ENCODE data around the gene PSMC4. TPM values are rescaled to one million over a fixed set of nuclear protein-coding genes. Genes with fewer than 3 reads are reported as not detected.
"Not testable (repeated sequence)": the region's sequence is repeated elsewhere in the genome, so short reads cannot be mapped to it uniquely, and the experiment has no call there.

PSMC4 gene
- total RNA-seq, 1 donor from 2014 or later: 32.3 TPM

- no peak for DNase-seq (ENCODE audit: low spot score)
These were observed 27.4 kb upstream of the PSMC4 start for GRCh38 chr19:39943586-39943985.

DNA sequence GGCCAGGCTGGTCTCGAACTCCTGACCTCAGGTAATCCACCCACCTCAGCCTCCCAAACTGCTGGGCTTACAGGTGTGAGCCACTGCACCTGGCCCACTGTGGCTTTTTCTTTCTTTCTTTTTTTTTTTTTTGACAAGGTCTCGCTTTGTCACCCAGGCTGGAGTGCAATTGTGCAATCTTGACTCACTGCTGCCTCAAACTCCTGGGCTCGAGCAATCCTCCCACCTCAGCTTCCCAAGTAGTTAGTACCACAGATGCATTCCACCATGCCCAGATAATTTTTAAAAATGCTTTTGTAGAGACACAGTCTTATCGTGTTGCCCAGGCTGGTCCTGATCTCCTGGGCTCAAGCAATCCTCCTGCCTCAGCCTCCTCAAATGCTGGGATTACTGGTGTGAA is 24.4 kb upstream of the PSMC4 start:
- no peak for DNase-seq (ENCODE audit: low spot score)

DNA sequence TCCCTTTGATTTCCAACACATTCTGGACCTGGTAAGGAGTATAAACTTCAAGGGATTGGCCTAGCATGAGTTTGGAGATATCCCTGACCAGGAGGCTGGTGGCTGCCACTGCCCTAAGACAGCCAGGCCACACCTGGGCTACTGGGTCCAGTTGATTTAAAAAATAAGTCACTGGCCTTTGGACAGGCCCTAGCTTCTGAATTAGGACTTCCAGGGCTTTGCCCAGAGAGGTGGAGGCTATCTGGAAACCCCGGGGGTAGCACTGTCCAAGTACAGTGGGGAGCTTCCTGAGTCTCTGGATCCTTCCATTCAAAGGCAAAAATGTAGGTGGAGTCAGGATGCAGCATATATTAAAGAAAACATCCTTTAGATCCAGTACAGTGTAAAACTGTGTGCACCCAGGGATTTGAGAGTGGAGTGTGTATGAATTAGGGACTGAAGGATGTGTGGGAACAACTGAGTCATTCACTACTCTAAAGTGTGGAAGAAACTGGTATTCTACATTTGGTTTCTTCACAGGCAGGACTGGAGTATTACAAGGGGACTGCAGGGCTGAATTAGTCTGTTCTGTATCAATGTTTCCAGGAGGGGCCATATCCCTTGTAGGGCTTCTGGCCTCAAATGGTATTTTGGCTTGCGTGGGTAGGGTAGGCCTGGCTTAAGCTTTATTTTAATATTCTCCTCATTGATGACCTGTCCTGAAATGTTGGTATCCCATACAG is 21.8 kb upstream of the PSMC4 start:
- DNase-seq (ENCODE audit: low spot score): no peak

GRCh38 chr19:39951065-39951650 is 19.8 kb upstream of the PSMC4 start:
- DNase-seq (ENCODE audit: low spot score): no peak

- peak; percentile 72 for DNase-seq (ENCODE audit: low spot score)
These were observed 19.3 kb upstream of the PSMC4 start for GRCh38 chr19:39951686-39952085.

DNA sequence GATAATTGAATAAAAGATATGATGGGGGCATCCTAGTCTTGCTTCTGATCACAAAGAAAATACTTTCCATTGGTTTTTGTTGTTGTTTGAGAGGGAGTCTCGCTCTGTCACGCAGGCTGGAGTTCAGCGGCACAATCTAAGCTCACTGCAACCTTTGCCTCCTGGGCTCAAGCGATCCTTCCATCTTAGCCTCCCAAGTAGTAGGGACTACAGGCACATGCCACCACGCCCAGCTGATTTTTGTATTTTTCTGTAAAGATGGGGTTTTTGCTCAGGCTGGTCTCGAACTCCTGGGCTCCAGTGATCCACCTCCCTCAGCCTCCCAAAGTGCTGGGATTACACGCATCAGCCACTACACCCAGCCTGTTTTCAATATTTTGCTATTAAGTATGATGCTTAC is 17.1 kb upstream of the PSMC4 start:
- no peak for DNase-seq (ENCODE audit: low spot score)

DNA sequence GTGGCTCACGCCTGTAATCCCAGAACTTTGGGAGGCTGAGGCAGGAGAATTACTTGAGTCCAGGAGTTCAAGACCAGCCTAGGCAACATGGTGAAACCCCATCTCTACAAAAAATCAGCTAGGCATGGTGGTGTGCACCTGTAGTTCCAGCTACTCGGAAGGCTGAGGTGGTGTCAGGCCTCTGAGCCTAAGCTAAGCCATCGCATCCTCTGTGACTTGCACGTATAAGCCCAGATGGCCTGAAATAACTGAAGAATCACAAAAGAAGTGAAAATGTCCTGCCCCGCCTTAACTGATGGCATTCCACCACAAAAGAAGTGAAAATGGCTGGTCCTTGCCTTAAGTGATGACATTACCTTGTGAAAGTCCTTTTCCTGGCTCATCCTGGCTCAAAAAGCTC is 13.1 kb upstream of the PSMC4 start:
- DNase-seq (ENCODE audit: low spot score): not testable (repeated sequence)

- DNase-seq (ENCODE audit: low spot score): not testable (repeated sequence)
These were observed 12.0 kb upstream of the PSMC4 start for GRCh38 chr19:39958942-39959341.

- not testable (repeated sequence) for DNase-seq (ENCODE audit: low spot score)
These were observed 11.6 kb upstream of the PSMC4 start for GRCh38 chr19:39959407-39959806.

DNA sequence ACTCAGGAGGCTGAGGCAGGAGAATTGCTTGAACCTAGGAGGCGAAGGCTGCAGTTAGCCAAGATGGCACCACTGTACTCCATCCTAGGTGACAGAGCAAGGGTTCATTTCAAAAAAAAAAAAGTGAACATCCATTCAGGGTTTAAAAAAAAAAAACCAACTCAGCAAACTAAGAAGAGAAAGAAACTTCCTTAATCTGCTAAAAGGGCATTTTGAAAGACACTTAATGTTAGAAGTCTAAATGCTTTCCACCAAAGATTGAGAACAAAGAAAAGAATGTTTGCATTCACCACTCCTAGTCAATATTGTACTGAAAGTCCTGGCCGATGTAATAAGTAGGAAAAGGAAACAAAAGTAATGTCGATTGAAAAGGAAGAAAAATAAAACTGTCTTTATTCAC is 7.1 kb upstream of the PSMC4 start:
- DNase-seq (ENCODE audit: low spot score): no peak

DNA sequence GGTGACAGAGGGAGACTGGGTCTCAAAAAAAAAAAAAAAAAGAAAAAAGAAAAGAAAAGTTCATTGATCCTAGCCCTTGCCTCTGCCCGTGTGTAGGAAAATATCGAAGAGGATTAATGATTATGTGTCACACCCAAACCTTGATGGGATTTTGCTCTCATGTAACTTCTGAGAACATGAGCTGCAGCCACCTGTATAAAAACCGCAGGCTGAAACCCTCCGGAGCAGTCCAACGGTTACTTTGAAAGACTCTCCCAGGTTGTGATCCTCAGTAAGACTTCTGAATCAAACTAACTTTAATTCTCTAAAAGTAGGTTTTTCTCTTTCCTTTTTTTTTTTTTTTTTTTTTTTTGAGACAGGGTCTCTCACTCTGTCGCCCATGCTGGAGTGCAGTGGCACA is 4.3 kb upstream of the PSMC4 start:
- no peak for DNase-seq (ENCODE audit: low spot score)

DNA sequence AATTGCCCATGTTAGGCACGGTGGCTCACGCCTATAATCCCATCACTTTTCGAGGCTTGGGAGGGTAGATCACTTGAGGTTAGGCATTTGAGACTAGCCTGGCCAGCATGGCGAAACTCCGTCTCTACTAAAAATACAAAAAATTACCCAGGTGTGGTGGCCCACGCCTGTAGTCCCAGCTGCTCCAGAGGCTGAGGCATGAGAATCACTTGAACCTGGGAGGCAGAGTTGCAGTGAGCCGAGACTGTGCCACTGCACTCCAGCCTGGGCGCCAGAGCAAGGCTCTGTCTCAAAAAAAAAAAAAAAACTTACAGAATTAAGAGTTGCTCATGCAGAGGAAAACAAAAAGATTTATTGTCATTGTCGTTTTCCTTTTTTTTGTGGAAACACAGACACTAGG is 3.4 kb upstream of the PSMC4 start:
- DNase-seq (ENCODE audit: low spot score): no peak

DNA sequence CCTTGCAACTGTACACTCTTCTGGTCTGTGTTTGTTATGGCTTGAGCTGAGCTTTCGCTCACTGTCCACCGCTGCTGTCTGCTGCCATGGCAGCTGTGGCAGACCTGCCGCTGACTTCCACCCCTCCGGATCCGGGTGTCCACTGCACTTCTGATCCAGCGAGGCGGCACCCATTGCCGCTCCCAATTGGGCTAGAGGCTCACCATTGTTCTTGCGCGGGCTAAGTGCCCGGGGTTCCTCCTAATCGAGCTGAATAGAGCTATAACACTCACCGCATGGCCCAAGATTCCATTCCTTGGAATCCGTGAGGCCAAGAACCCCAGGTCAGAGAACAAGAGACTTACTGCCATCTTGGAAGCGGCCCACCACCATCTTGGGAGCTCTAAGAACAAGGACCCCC is 2.2 kb upstream of the PSMC4 start:
- DNase-seq (ENCODE audit: low spot score): no peak

- no peak for DNase-seq (ENCODE audit: low spot score)
These were observed 1.7 kb upstream of the PSMC4 start for GRCh38 chr19:39969266-39969665.

- no peak for DNase-seq (ENCODE audit: low spot score)
These were observed 1.1 kb upstream of the PSMC4 start for GRCh38 chr19:39969681-39970424.

- no peak for DNase-seq (ENCODE audit: low spot score)
These were observed 615 bp upstream of the PSMC4 start for GRCh38 chr19:39970425-39970674.

GRCh38 chr19:39971380-39972035 is 543 bp downstream of the PSMC4 start:
- no peak for DNase-seq (ENCODE audit: low spot score)

DNA sequence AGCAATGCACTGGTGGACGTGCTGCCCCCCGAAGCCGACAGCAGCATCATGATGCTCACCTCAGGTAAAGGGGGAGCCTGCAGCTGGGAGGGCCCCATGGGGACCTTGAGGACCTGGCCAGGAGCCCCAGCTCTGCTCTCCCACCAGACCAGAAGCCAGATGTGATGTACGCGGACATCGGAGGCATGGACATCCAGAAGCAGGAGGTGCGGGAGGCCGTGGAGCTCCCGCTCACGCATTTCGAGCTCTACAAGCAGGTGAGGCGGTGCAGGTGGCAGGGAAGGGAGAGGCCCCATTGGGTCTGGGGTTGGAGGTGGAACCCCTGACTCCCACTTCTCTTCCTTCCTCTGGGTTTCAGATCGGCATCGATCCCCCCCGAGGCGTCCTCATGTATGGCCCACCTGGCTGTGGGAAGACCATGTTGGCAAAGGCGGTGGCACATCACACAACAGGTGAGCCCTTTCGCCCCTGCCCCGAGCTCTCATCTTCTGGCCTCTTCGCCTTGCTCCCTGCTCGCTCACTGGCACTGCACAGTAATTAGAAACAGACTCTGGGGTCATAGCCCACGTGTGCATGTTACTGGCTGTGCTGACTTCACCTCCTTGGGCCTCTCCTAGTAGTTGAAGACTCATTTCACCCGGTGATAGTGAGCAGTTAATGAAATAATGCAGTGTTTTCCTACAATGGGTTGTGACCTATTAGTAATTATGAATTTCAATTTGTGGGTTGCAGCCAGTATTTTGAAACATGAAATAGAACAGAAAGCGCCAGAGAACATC is 3.6 kb downstream of the PSMC4 start:
- DNase-seq (ENCODE audit: low spot score): no peak

DNA sequence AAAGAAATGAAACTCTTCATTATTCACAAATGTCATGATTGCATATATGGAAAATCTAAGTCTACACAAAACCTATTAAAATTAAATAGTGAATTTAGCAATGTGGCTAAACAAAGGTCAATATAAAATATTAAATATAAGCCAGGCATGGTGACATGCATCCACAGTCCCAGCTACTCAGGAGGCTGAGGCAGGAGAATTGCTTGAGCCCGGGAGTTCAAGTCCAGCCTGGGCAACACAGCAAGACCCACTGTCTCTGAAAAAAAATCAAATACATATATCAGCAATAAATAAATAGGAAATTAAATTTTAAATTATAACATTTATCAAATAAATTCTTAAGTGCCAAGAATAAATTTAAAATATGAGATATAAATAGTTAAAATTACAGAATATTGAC is 11.9 kb downstream of the PSMC4 start:
- DNase-seq (ENCODE audit: low spot score): no peak

DNA sequence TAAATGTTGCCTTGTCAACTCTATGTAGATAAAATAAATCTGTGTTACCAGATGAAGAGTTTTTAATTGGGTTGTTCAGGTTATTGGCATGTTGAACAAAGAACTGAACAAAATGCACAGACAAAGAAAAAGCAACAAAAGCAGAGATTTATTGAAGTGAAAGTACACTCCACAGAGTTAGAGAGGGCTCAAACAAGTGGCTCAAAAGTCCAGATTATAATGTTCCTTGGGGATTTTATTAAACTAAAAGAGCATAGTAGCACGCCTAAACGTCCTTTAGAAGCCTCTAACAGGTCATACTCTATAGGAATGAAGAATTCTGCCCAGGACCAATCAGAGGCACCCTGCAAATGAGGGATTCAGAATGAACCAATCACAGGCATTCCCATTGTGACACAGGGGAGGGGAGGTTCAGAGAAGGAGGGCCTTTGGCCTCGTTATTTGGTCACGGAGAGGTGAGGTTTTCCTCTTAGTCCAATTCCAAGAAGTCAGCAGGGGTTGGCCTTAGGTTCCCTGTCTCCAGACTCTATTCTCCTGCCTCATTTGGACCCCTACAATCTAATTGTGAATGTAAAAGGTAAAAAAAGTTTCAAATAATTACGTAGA is 12.8 kb downstream of the PSMC4 start:
- no peak for DNase-seq (ENCODE audit: low spot score)

- no peak for DNase-seq (ENCODE audit: low spot score)
These were observed 15.7 kb downstream of the PSMC4 start for GRCh38 chr19:39986643-39987042.

DNA sequence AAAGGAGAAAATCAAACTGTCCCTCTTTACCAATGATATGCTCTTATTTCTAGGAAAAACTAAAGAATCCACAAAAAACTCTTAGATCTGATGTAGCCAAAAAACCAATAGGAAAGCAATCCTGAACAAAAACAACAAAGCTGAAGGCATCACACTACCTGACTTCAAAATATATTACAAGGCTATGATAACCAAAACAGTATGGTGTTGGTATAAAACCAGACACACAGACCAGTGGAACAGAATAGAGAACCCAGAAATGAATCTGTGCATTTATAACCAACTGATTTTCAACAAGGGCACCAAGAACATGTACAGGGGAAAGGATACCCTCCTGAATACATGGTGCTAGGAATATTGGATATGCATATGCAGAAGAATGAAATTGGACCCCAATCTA is 16.2 kb downstream of the PSMC4 start:
- no peak for DNase-seq (ENCODE audit: low spot score)
